ENCODE data around the gene RASAL2.

GRCh38 chr1:178091986-178092745 is 1.7 kb upstream of the RASAL2 start:
- TF ChIP-seq, protein P1, sequence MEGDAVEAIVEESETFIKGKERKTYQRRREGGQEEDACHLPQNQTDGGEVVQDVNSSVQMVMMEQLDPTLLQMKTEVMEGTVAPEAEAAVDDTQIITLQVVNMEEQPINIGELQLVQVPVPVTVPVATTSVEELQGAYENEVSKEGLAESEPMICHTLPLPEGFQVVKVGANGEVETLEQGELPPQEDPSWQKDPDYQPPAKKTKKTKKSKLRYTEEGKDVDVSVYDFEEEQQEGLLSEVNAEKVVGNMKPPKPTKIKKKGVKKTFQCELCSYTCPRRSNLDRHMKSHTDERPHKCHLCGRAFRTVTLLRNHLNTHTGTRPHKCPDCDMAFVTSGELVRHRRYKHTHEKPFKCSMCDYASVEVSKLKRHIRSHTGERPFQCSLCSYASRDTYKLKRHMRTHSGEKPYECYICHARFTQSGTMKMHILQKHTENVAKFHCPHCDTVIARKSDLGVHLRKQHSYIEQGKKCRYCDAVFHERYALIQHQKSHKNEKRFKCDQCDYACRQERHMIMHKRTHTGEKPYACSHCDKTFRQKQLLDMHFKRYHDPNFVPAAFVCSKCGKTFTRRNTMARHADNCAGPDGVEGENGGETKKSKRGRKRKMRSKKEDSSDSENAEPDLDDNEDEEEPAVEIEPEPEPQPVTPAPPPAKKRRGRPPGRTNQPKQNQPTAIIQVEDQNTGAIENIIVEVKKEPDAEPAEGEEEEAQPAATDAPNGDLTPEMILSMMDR (IDR thresholded peaks at IDR 0.05; ENCODE audit: insufficient read depth, low read length, poor library complexity, severe bottlenecking): no peak
- TF ChIP-seq EZH2phosphoT487 (conservative IDR thresholded peaks at IDR 0.05; ENCODE audit: low read length): no peak
